H9 (cell line): ENCODE measurements around the gene ROBO2. TPM values are rescaled to one million over a fixed set of nuclear protein-coding genes. Genes with fewer than 3 reads are reported as not detected.

ENCODE experiments used
- DNase-seq: peaks from one replicate; pipeline ENCODE4 v3.0.0-alpha.2; 2017
- H2AFZ ChIP-seq: one replicate; pipeline ENCODE4 v1.6.1; 2013; ENCODE audit warnings: mild to moderate bottlenecking, low read length, control low read depth, moderate library complexity
- H2AK5ac ChIP-seq: 2 replicates; pipeline ENCODE4 v1.6.1; 2013; ENCODE audit warnings: low read length, control low read depth, mixed read lengths; ENCODE audit not compliant: insufficient read length
- H2BK120ac ChIP-seq: one replicate; pipeline ENCODE4 v1.6.1; 2013; ENCODE audit warnings: low read depth, mild to moderate bottlenecking, low read length, control low read depth, inconsistent platforms; ENCODE audit not compliant: poor library complexity, severe bottlenecking
- H2BK12ac ChIP-seq: 2 replicates; pipeline ENCODE4 v1.6.1; 2013; ENCODE audit warnings: low read length, control low read depth, mixed read lengths, low read depth; ENCODE audit not compliant: insufficient read length
- H2BK15ac ChIP-seq: 2 replicates; pipeline ENCODE4 v1.6.1; 2013; ENCODE audit warnings: low read depth, low read length, control low read depth
- H2BK20ac ChIP-seq: one replicate; pipeline ENCODE4 v1.6.1; 2013; ENCODE audit warnings: low read depth, mild to moderate bottlenecking, low read length, control low read depth, inconsistent platforms; ENCODE audit not compliant: poor library complexity, severe bottlenecking
- H2BK5ac ChIP-seq: 2 replicates; pipeline ENCODE4 v1.6.1; 2013; ENCODE audit warnings: low read length, control low read depth, mixed read lengths; ENCODE audit not compliant: insufficient read length
- H3K14ac ChIP-seq: 2 replicates; pipeline ENCODE4 v1.6.1; 2013; ENCODE audit warnings: low read length, control low read depth; ENCODE audit not compliant: insufficient read depth
- H3K18ac ChIP-seq: 2 replicates; pipeline ENCODE4 v1.6.1; 2013; ENCODE audit warnings: low read depth, mild to moderate bottlenecking, mixed read lengths, low read length, control low read depth; ENCODE audit not compliant: insufficient read length
- H3K23ac ChIP-seq: 2 replicates; pipeline ENCODE4 v1.6.1; 2013; ENCODE audit warnings: low read length, control low read depth, mixed read lengths, low read depth; ENCODE audit not compliant: insufficient read length
- H3K23me2 ChIP-seq: 2 replicates; pipeline ENCODE4 v1.6.1; 2013; ENCODE audit warnings: low read depth, mild to moderate bottlenecking, mixed read lengths, low read length, control low read depth; ENCODE audit not compliant: insufficient read length, poor library complexity, severe bottlenecking
- H3K27ac ChIP-seq: 2 replicates; pipeline ENCODE4 v1.5.1; 2013; ENCODE audit warnings: low read length, control low read depth, mixed read lengths, low read depth; ENCODE audit not compliant: insufficient read length
- H3K27me3 ChIP-seq: 2 replicates; pipeline ENCODE4 v1.6.1; 2013; ENCODE audit warnings: low read length, control low read depth, inconsistent platforms; ENCODE audit not compliant: insufficient read depth
- H3K4ac ChIP-seq: 2 replicates; pipeline ENCODE4 v1.6.1; 2013; ENCODE audit warnings: low read depth, mild to moderate bottlenecking, control low read depth, inconsistent platforms, low read length, moderate library complexity
- H3K4me1 ChIP-seq: 2 replicates; pipeline ENCODE4 v1.6.1; 2013; ENCODE audit warnings: low read length, control low read depth, inconsistent platforms; ENCODE audit not compliant: insufficient read depth
- H3K4me2 ChIP-seq: 2 replicates; pipeline ENCODE4 v1.6.1; 2013; ENCODE audit warnings: low read length, control low read depth, mixed read lengths; ENCODE audit not compliant: insufficient read length, insufficient read depth
- H3K56ac ChIP-seq: 2 replicates; pipeline ENCODE4 v1.6.1; 2013; ENCODE audit warnings: low read depth, mild to moderate bottlenecking, mixed read lengths, low read length, control low read depth; ENCODE audit not compliant: insufficient read length
- H3K79me1 ChIP-seq: 2 replicates; pipeline ENCODE4 v1.6.1; 2013; ENCODE audit warnings: low read depth, mild to moderate bottlenecking, moderate library complexity, low read length, control low read depth, inconsistent platforms; ENCODE audit not compliant: insufficient read depth, poor library complexity, severe bottlenecking
- H3K79me2 ChIP-seq: 2 replicates; pipeline ENCODE4 v1.6.1; 2013; ENCODE audit warnings: low read length, control low read depth, inconsistent platforms; ENCODE audit not compliant: insufficient read depth
- H3K9ac ChIP-seq: 2 replicates; pipeline ENCODE4 v1.6.1; 2013; ENCODE audit warnings: low read length, control low read depth, mixed read lengths; ENCODE audit not compliant: insufficient read length; ENCODE audit errors: extremely low read depth
- H3K9me3 ChIP-seq: one replicate; pipeline ENCODE4 v1.6.1; 2013; ENCODE audit warnings: low read depth, low read length, inconsistent platforms; ENCODE audit not compliant: control insufficient read depth
- H3T11ph ChIP-seq: one replicate; pipeline ENCODE4 v1.6.1; 2013; ENCODE audit warnings: mild to moderate bottlenecking, low read length, control low read depth, inconsistent platforms
- H4K20me1 ChIP-seq: one replicate; pipeline ENCODE4 v1.6.1; 2013; ENCODE audit not compliant: control insufficient read depth, insufficient read length, insufficient read depth
- H4K5ac ChIP-seq: 2 replicates; pipeline ENCODE4 v1.6.1; 2013; ENCODE audit warnings: low read depth, mild to moderate bottlenecking, mixed read lengths, low read length, control low read depth; ENCODE audit not compliant: insufficient read length
- H4K8ac ChIP-seq: replicated peaks from 2 replicates; pipeline ENCODE4 v1.6.1; 2013; ENCODE audit warnings: low read length, control low read depth, mixed read lengths, low read depth; ENCODE audit not compliant: insufficient read length
- H4K91ac ChIP-seq: 2 replicates; pipeline ENCODE4 v1.6.1; 2013; ENCODE audit warnings: low read depth, mild to moderate bottlenecking, moderate library complexity, mixed read lengths, low read length, control low read depth; ENCODE audit not compliant: insufficient read length
- H3K27ac Mint-ChIP-seq, 3 experiments: 2 replicates in 2 of 3; 3 replicates in 1 of 3; pipeline ENCODE4 v1.8.0; 2020 to 2021; ENCODE audit warnings: mixed read lengths in 3 of 3, mild to moderate bottlenecking in 1 of 3, moderate library complexity in 1 of 3
- H3K27me3 Mint-ChIP-seq: 2 replicates; pipeline ENCODE4 v1.8.0; 2021; ENCODE audit warnings: low read depth, mild to moderate bottlenecking, moderate library complexity, mixed read lengths
- H3K36me3 Mint-ChIP-seq, 3 experiments: 2 replicates in 2 of 3; 3 replicates in 1 of 3; pipeline ENCODE4 v1.8.0; 2020 to 2021; ENCODE audit warnings: low read depth in 3 of 3, mixed read lengths in 3 of 3; ENCODE audit not compliant: insufficient read depth in 1 of 3
- H3K4me1 Mint-ChIP-seq, 2 experiments: 2 replicates each; pipeline ENCODE4 v1.8.0; 2020; ENCODE audit warnings: mixed read lengths in 2 of 2
- H3K4me3 Mint-ChIP-seq, 2 experiments: 2 replicates in 1 of 2; 3 replicates in 1 of 2; pipeline ENCODE4 v1.8.0; 2020 to 2021; ENCODE audit warnings: mild to moderate bottlenecking in 2 of 2, mixed read lengths in 2 of 2, moderate library complexity in 1 of 2
- H3K9me3 Mint-ChIP-seq, 2 experiments: 2 replicates in 1 of 2; 3 replicates in 1 of 2; pipeline ENCODE4 v1.8.0; 2020; ENCODE audit warnings: mild to moderate bottlenecking in 2 of 2, mixed read lengths in 2 of 2, moderate library complexity in 1 of 2
- WGBS: extraction: QIAGEN DNeasy Blood & Tissue Kit; methylation state at CpG from one replicate; pipeline ENCODE4 v1.1.7; 2013; ENCODE audit warnings: missing lambda C conversion rate, low lambda C conversion rate, mixed read lengths; ENCODE audit not compliant: insufficient read length; ENCODE audit errors: extremely low coverage; 5-methylcytosine and 5-hydroxymethylcytosine counted together
- total RNA-seq: library from RNA; stranded (reverse); gene quantifications from 2 replicates; pipeline ENCODE4 v1.2.1, GENCODE V29; 2021
- TF ChIP-seq, protein P1 (sequence below): fragments of 200-600 bp; sonication (generic); conservative IDR thresholded peaks from 3 replicates; pipeline ENCODE4 v1.8.0; 2021; ENCODE audit warnings: antibody characterized with exemption, mild to moderate bottlenecking

ROBO2 gene
- total RNA-seq, 1 experiment from 2014 or later = 2.3 TPM

DNA sequence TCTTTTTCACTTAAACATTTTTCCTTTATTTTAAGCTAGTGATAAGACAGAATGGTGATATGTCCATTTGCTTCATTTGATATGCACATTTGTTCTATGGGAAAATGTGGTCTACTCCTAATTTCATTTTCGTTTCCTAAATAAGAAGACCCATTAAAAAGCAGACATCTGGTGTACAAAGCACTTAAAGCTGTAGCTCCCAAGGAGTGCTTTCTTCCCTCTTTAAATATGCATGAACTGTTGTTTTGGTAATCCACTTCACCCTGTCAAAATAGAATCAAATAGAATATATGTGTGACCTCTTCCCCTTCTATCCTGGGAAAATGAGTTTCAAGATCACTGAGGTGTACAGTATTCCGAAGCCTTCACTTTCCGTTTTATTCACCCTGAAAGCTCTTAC, 182.8 kb downstream of the ROBO2 start:
- Histone ChIP-seq H2BK15ac (no peak overlapping the region), H3K23me2 (no peaks in the 10 kb centered on the region), H4K91ac (no peak overlapping the region), H2AFZ (no peak overlapping the region), H3K79me2 (no peaks in the 10 kb centered on the region), H3K27ac (no peak overlapping the region), H3K18ac (no peak overlapping the region), H3K14ac (no peak overlapping the region), H2BK120ac (no peak overlapping the region), H3K4ac (no peak overlapping the region), H4K8ac (no peak overlapping the region), H3T11ph (no peak overlapping the region), H2BK12ac (no peak overlapping the region), H3K4me1 (no peaks in the 10 kb centered on the region), H4K20me1 (no peaks in the 10 kb centered on the region), H2AK5ac (no peak overlapping the region), H3K9me3 (no peaks in the 10 kb centered on the region), H3K56ac (no peak overlapping the region), H3K23ac (no peak overlapping the region), H3K4me2 (no peak overlapping the region), H3K27me3 (no peaks in the 10 kb centered on the region), H3K79me1 (no peaks in the 10 kb centered on the region), H3K9ac (no peak overlapping the region), H2BK20ac (no peak overlapping the region), H2BK5ac (no peak overlapping the region), H4K5ac (no peak overlapping the region)
- Mint-ChIP-seq H3K9me3 (no peaks in the 10 kb centered on the region), H3K27ac (no peak overlapping the region), H3K27me3 (no peaks in the 10 kb centered on the region), H3K36me3 (no peaks in the 10 kb centered on the region; a peak in 1 of 7 replicates), H3K4me3 (no peak overlapping the region), H3K4me1 (no peaks in the 10 kb centered on the region)
- no CpG with 5 or more reads among the region's 3 CpGs for WGBS
- DNase-seq = no peak
- TF ChIP-seq, protein P1, sequence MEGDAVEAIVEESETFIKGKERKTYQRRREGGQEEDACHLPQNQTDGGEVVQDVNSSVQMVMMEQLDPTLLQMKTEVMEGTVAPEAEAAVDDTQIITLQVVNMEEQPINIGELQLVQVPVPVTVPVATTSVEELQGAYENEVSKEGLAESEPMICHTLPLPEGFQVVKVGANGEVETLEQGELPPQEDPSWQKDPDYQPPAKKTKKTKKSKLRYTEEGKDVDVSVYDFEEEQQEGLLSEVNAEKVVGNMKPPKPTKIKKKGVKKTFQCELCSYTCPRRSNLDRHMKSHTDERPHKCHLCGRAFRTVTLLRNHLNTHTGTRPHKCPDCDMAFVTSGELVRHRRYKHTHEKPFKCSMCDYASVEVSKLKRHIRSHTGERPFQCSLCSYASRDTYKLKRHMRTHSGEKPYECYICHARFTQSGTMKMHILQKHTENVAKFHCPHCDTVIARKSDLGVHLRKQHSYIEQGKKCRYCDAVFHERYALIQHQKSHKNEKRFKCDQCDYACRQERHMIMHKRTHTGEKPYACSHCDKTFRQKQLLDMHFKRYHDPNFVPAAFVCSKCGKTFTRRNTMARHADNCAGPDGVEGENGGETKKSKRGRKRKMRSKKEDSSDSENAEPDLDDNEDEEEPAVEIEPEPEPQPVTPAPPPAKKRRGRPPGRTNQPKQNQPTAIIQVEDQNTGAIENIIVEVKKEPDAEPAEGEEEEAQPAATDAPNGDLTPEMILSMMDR = no peak
